K562 (cell line): Measurements from ENCODE around the gene RNF217. TPM values are rescaled to one million over a fixed set of nuclear protein-coding genes. Genes with fewer than 3 reads are reported as not detected.

Experiments used
- ATAC-seq: fragments of 200-7000 bp; cut with Tn5 transposase; 3 replicates; pipeline ENCODE4 v1.9.1; 2020; ENCODE audit warnings: moderate library complexity
- BruUV-seq: library from RNA; stranded (reverse); fragments of 400-500 nt; replicated peaks from 2 replicates; lab custom pipeline; 2021; lab: Mats Ljungman, UMichigan
- CTCF ChIA-PET: fragments of 300-600 bp; formaldehyde crosslinking; extraction: SDS; loops from one replicate; lab custom pipeline; 2021; ENCODE audit warnings: low intra/inter-chr PET ratio; lab: Yijun Ruan, JAX
- POLR2A ChIA-PET: fragments of 300-600, 350-650 bp; sonication (Branson Sonifier 250); formaldehyde crosslinking; extraction: SDS; loops from one replicate; lab custom pipeline; 2021; ENCODE audit warnings: antibody characterized with exemption, inconsistent platforms; lab: Yijun Ruan, JAX
- DNase-seq, 4 experiments: peaks; one replicate each; pipeline versions ENCODE4 v3.0.0 to v3.0.0-alpha.2; 2011 to 2018; ENCODE audit warnings: low spot score in 3 of 4, mixed read lengths in 3 of 4; ENCODE audit errors: extremely low read depth in 1 of 4
- FAIRE-seq: peaks from 2 replicates; lab custom pipeline; 2011; peaks lifted over from hg19 to GRCh38; lab: Jason Lieb, UNC
- H2AFZ ChIP-seq: 2 replicates; pipeline ENCODE4 v1.6.0; 2011; ENCODE audit warnings: low read depth, low read length, control low read depth, inconsistent platforms
- H3K27ac ChIP-seq: fragments of 200-600 bp; 3 replicates; pipeline ENCODE4 v1.8.0; 2011; ENCODE audit warnings: low read depth, mild to moderate bottlenecking, control low read depth, inconsistent platforms, low read length, moderate library complexity, mixed read lengths; ENCODE audit errors: extremely low read depth
- H3K27me3 ChIP-seq, 2 experiments: fragments of 300-600 bp in 1 of 2; 2 replicates in 1 of 2; 3 replicates in 1 of 2; pipeline versions ENCODE4 v1.6.0 to v1.8.0; 2011; ENCODE audit warnings: inconsistent platforms in 2 of 2, low read length in 2 of 2, mild to moderate bottlenecking in 1 of 2, mixed read lengths in 1 of 2, moderate library complexity in 1 of 2; ENCODE audit not compliant: control insufficient read depth in 2 of 2, insufficient read depth in 2 of 2
- H3K36me3 ChIP-seq: fragments of 300-600 bp; 3 replicates; pipeline ENCODE4 v1.8.0; 2011; ENCODE audit warnings: mild to moderate bottlenecking, low read length, inconsistent platforms; ENCODE audit not compliant: control insufficient read depth, insufficient read depth
- H3K4me1 ChIP-seq, 2 experiments: fragments of 200-600 bp in 1 of 2; replicated peaks in 1 of 2; 2 replicates in 1 of 2; 3 replicates in 1 of 2; pipeline versions ENCODE4 v1.5.1 to v1.8.0; 2011; ENCODE audit warnings: inconsistent platforms in 2 of 2, low read length in 2 of 2, mild to moderate bottlenecking in 1 of 2, mixed read lengths in 1 of 2, moderate library complexity in 1 of 2; ENCODE audit not compliant: control insufficient read depth in 2 of 2, insufficient read depth in 2 of 2
- H3K4me2 ChIP-seq: 2 replicates; pipeline ENCODE4 v1.6.1; 2011; ENCODE audit warnings: low read length, control low read depth, inconsistent platforms, mixed read lengths; ENCODE audit not compliant: insufficient read depth
- H3K4me3 ChIP-seq: fragments of 200-600 bp; sonication (generic), shearing (Covaris generic); 2 replicates; pipeline ENCODE4 v1.5.1; 2016; ENCODE audit warnings: control low read depth, inconsistent platforms
- H3K79me2 ChIP-seq: fragments of 200-600 bp; 3 replicates; pipeline ENCODE4 v1.8.0; 2011; ENCODE audit warnings: low read length, inconsistent platforms; ENCODE audit not compliant: control insufficient read depth, insufficient read depth
- H3K9ac ChIP-seq, 2 experiments: 2 replicates each; pipeline versions ENCODE4 v1.6.0 to v1.6.1; 2011; ENCODE audit warnings: low read depth in 2 of 2, low read length in 2 of 2, control low read depth in 1 of 2, inconsistent platforms in 1 of 2, mild to moderate bottlenecking in 1 of 2, mixed read lengths in 1 of 2; ENCODE audit not compliant: insufficient read depth in 1 of 2
- H3K9me1 ChIP-seq: one replicate; pipeline ENCODE4 v1.6.0; 2011; ENCODE audit warnings: inconsistent platforms, mild to moderate bottlenecking, low read length, moderate library complexity; ENCODE audit not compliant: control insufficient read depth, insufficient read depth
- H3K9me3 ChIP-seq: replicated peaks from 2 replicates; pipeline ENCODE4 v1.5.1; 2011; ENCODE audit warnings: low read depth, low read length, inconsistent platforms; ENCODE audit not compliant: control insufficient read depth, insufficient read depth
- H4K20me1 ChIP-seq: replicated peaks from 2 replicates; pipeline ENCODE4 v1.6.1; 2011; ENCODE audit warnings: low read length, inconsistent platforms, mixed read lengths; ENCODE audit not compliant: control insufficient read depth, insufficient read depth
- HDAC6 ChIP-seq: IDR thresholded peaks from 2 replicates; pipeline ENCODE4 v1.6.1; 2012; ENCODE audit warnings: low read depth, mild to moderate bottlenecking, control low read depth, inconsistent platforms, low read length, moderate library complexity
- HEY1 ChIP-seq: fragments of 250-450 bp; sonication (Bioruptor Pico); IDR thresholded peaks from 2 replicates; pipeline ENCODE4 v1.5.0; 2020; ENCODE audit warnings: mild to moderate bottlenecking, moderate library complexity, borderline replicate concordance
- HLTF ChIP-seq: fragments of 450-650 bp; IDR thresholded peaks from 2 replicates; pipeline ENCODE4 v1.6.1; 2016
- HNRNPUL1 ChIP-seq: fragments of 200-400 bp; formaldehyde crosslinking; IDR thresholded peaks from 2 replicates; pipeline ENCODE4 v1.6.1; 2017; ENCODE audit warnings: low read length
- MAZ ChIP-seq, 2 experiments: fragments of 450-650 bp in 1 of 2; sonication (generic) in 1 of 2; formaldehyde crosslinking; IDR thresholded peaks in 1 of 2; conservative IDR thresholded peaks in 1 of 2; 2 replicates each; pipeline versions ENCODE4 v1.4.0 to v1.5.0; 2020; ENCODE audit warnings: mild to moderate bottlenecking in 1 of 2, missing genetic modification reagents in 1 of 2
- MITF ChIP-seq: IDR thresholded peaks from 2 replicates; pipeline ENCODE4 v1.6.1; 2014; ENCODE audit warnings: antibody characterized with exemption
- SLC30A9 ChIP-seq: fragments of 250-450 bp; sonication (Bioruptor Pico); IDR thresholded peaks from 2 replicates; pipeline ENCODE4 v1.8.0; 2022; ENCODE audit warnings: mild to moderate bottlenecking, moderate library complexity
- TBL1XR1 ChIP-seq, 2 experiments: IDR thresholded peaks; 2 replicates each; pipeline ENCODE4 v1.6.1; 2012; ENCODE audit warnings: improper control_type of control experiment in 2 of 2, low read length in 2 of 2, mild to moderate bottlenecking in 1 of 2
- TEAD2 ChIP-seq: fragments of 450-650 bp; IDR thresholded peaks from 2 replicates; pipeline ENCODE4 v1.6.1; 2016; ENCODE audit warnings: missing genetic modification characterization, control low read depth, missing compliant biosample characterization
- ZFP30 ChIP-seq: fragments of 250-450 bp; sonication (Bioruptor Pico); IDR thresholded peaks from 2 replicates; pipeline ENCODE4 v1.8.0; 2022; ENCODE audit warnings: moderate library complexity, mild to moderate bottlenecking, inconsistent platforms, borderline replicate concordance
- WGBS: fragments of 100-300 bp; shearing (Covaris generic); methylation state at CpG from one replicate; pipeline ENCODE4 v1.1.6; 2016; ENCODE audit warnings: low coverage, mixed read lengths; ENCODE audit not compliant: insufficient coverage; ENCODE audit errors: missing lambda C conversion rate; 5-methylcytosine and 5-hydroxymethylcytosine counted together
- in situ Hi-C: fragments of 300-500 bp; cut with MboI; formaldehyde crosslinking; loops from 4 replicates; pipeline ENCODE4 v1.15.0; 2018; ENCODE audit warnings: inconsistent platforms, mixed read lengths
- intact Hi-C: fragments of 100-400 bp; cut with micrococcal nuclease; formaldehyde crosslinking; loops from 2 replicates; pipeline ENCODE4 v1.14.2; 2022
- polyA plus RNA-seq, 8 experiments: library from polyadenylated mRNA; depleted of rRNA in 4 of 8; stranded (reverse) in 5 of 8; unstranded in 3 of 8; fragments of >200 nt; fragmentation: Nextera tagmentation in 2 of 8; fragmentation: Illumina TruSeq in 1 of 8; extraction: Ambion mirVana in 2 of 8; extraction: Trizol in 1 of 8; gene quantifications; 2 replicates each; pipeline versions ENCODE4 v1.2.1 to v1.2.3, GENCODE V29; 2011 to 2014; ENCODE audit warnings: inconsistent platforms in 1 of 8, missing spikeins in 1 of 8
- total RNA-seq, 7 experiments: library from RNA; depleted of rRNA in 6 of 7; stranded (reverse); fragments of >200 nt in 6 of 7; fragmentation: Illumina TruSeq in 2 of 7; extraction: Trizol in 2 of 7; gene quantifications; 2 replicates each; pipeline versions ENCODE4 v1.2.1 to v1.2.3, GENCODE V29; 2011 to 2021; ENCODE audit warnings: low replicate concordance in 1 of 7
- TF ChIP-seq, protein P1 (sequence below): fragments of 250-450 bp; sonication (Bioruptor Pico); IDR thresholded peaks from 2 replicates; pipeline ENCODE4 v1.8.0; 2021; ENCODE audit warnings: borderline replicate concordance, mild to moderate bottlenecking, moderate library complexity; ENCODE audit not compliant: poor library complexity, severe bottlenecking
- TF ChIP-seq, protein P2 (sequence below): fragments of 200-800 bp; sonication (Bioruptor generic); IDR thresholded peaks from 2 replicates; pipeline ENCODE4 v1.6.1; 2017; ENCODE audit warnings: missing genetic modification characterization, missing compliant biosample characterization

RNF217 gene
- total and polyA plus RNA-seq, 9 of the 15 experiments (the other 6 are each of a cell fraction or from before 2014, with no cell fraction given): 2.9 to 25.6 (median 12.0) TPM

GRCh38 chr6:125004797-125005595 lies 42.8 kb downstream of the RNF217 start:
- in situ Hi-C loops: no loop called here
- whole genome bisulfite sequencing: 97% methylated on average over 2 of the region's 2 CpGs
- Histone ChIP-seq H3K36me3 (peaks cover 18% of the 10 kb centered on the region), H3K27ac (no peak overlapping the region), H4K20me1 (peaks cover 5% of the 10 kb centered on the region; the same call in 1 of the 2 replicates), H3K4me1 (peaks cover 7 to 35% of the 10 kb centered on the region in 2 experiments), H2AFZ (no peak overlapping the region), H3K9me1 (no peaks in the 10 kb centered on the region), H3K4me2 (no peak overlapping the region), H3K9me3 (peaks cover 5% of the 10 kb centered on the region), H3K4me3 (no peak overlapping the region), H3K9ac (no peak overlapping the region), H3K79me2 (peaks cover 57% of the 10 kb centered on the region), H3K27me3 (no peaks in the 10 kb centered on the region)
- CTCF ChIA-PET: no interaction called here
- DNase-seq: no peak
- FAIRE-seq: no peak
- no peak for ATAC-seq
- BruUV-seq: no TSS peak
- POLR2A ChIA-PET: interaction anchor here (1.1 to 2.1 kb wide), 2 partner anchors 10 to 21 kb away, joined by 3 to 7 read pairs; no protein-coding TSS in a partner anchor
- intact Hi-C loops: no loop called here
- TF ChIP-seq TEAD2 (tag) (no peak), HLTF (no peak), HNRNPUL1 (no peak), ZFP30 (CRISPR knock-in tag) (no peak), MITF (no peak), HDAC6 (no peak), HEY1 (no peak), MAZ (CRISPR knock-in tag; conservative IDR thresholded peaks at IDR 0.05 in 1 of 2, IDR thresholded peaks at IDR 0.05 in 1 of 2) (no peak), TBL1XR1 (IDR thresholded peaks at IDR 0.05; ENCODE audit: low read length in 2 of 2) (no peak), SLC30A9 (CRISPR knock-in tag) (no peak)
- TF ChIP-seq, protein P1, sequence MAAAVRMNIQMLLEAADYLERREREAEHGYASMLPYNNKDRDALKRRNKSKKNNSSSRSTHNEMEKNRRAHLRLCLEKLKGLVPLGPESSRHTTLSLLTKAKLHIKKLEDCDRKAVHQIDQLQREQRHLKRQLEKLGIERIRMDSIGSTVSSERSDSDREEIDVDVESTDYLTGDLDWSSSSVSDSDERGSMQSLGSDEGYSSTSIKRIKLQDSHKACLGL (CRISPR knock-in tag): no peak
- TF ChIP-seq, protein P2, sequence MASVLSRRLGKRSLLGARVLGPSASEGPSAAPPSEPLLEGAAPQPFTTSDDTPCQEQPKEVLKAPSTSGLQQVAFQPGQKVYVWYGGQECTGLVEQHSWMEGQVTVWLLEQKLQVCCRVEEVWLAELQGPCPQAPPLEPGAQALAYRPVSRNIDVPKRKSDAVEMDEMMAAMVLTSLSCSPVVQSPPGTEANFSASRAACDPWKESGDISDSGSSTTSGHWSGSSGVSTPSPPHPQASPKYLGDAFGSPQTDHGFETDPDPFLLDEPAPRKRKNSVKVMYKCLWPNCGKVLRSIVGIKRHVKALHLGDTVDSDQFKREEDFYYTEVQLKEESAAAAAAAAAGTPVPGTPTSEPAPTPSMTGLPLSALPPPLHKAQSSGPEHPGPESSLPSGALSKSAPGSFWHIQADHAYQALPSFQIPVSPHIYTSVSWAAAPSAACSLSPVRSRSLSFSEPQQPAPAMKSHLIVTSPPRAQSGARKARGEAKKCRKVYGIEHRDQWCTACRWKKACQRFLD (CRISPR knock-in tag): no peak
